OCI-LY1 (cell line): ENCODE measurements around the gene TBC1D7.

Experiments
- H2AFZ ChIP-seq: fragments of 200-600 bp; sonication (generic), shearing (Covaris generic); 2 replicates; pipeline ENCODE4 v1.6.0; 2014; ENCODE audit warnings: antibody characterized with exemption, mild to moderate bottlenecking, low read length
- H3F3A ChIP-seq: fragments of 200-600 bp; sonication (generic), shearing (Covaris generic); 2 replicates; pipeline ENCODE4 v1.6.0; 2014; ENCODE audit warnings: mild to moderate bottlenecking, antibody characterized with exemption, low read length, moderate library complexity; ENCODE audit not compliant: insufficient read depth
- H3K27ac ChIP-seq: fragments of 200-600 bp; sonication (generic); 2 replicates; pipeline ENCODE4 v1.5.1; 2014; ENCODE audit warnings: low read length, mixed run types, mild to moderate bottlenecking, low read depth; ENCODE audit not compliant: poor library complexity, severe bottlenecking
- H3K27me3 ChIP-seq: fragments of 200-600 bp; sonication (generic); 2 replicates; pipeline ENCODE4 v1.6.0; 2014; ENCODE audit warnings: antibody characterized with exemption, mild to moderate bottlenecking, low read length, moderate library complexity; ENCODE audit not compliant: insufficient read depth
- H3K36me3 ChIP-seq: fragments of 200-600 bp; sonication (generic); 2 replicates; pipeline ENCODE4 v1.6.1; 2014; ENCODE audit warnings: mild to moderate bottlenecking, antibody characterized with exemption, low read length, moderate library complexity, mixed read lengths; ENCODE audit not compliant: insufficient read depth
- H3K4me1 ChIP-seq: fragments of 200-600 bp; sonication (generic); 2 replicates; pipeline ENCODE4 v1.5.1; 2014; ENCODE audit warnings: mild to moderate bottlenecking, low read length, moderate library complexity; ENCODE audit not compliant: insufficient read depth, severe bottlenecking
- H3K4me2 ChIP-seq: fragments of 200-600 bp; sonication (generic), shearing (Covaris generic); 2 replicates; pipeline ENCODE4 v1.6.1; 2014; ENCODE audit warnings: low read length
- H3K4me3 ChIP-seq: fragments of 200-600 bp; sonication (generic); 2 replicates; pipeline ENCODE4 v1.5.1; 2014; ENCODE audit warnings: low read length, low read depth, mild to moderate bottlenecking, mixed read lengths; ENCODE audit not compliant: poor library complexity, severe bottlenecking
- H3K79me2 ChIP-seq: fragments of 200-600 bp; shearing (Covaris generic); 2 replicates; pipeline ENCODE4 v1.6.1; 2016; ENCODE audit warnings: mixed run types, low read length, mixed read lengths; ENCODE audit not compliant: insufficient read depth
- H3K9ac ChIP-seq: fragments of 200-600 bp; sonication (generic), shearing (Covaris generic); 2 replicates; pipeline ENCODE4 v1.6.1; 2014; ENCODE audit warnings: mild to moderate bottlenecking, low read length, mixed read lengths
- H3K9me2 ChIP-seq: fragments of 200-600 bp; sonication (generic), shearing (Covaris generic); 2 replicates; pipeline ENCODE4 v1.6.1; 2014; ENCODE audit warnings: low read depth, mild to moderate bottlenecking, low read length, mixed read lengths
- H3K9me3 ChIP-seq: fragments of 200-600 bp; shearing (Covaris generic); 2 replicates; pipeline ENCODE4 v1.6.1; 2014; ENCODE audit warnings: low read length, mixed read lengths
- H4K20me1 ChIP-seq: fragments of 200-600 bp; sonication (generic), shearing (Covaris generic); 2 replicates; pipeline ENCODE4 v1.6.0; 2016; ENCODE audit warnings: mild to moderate bottlenecking, low read length; ENCODE audit not compliant: insufficient read depth
- EZH2 ChIP-seq: fragments of 200-600 bp; sonication (generic), shearing (Covaris generic); IDR thresholded peaks from 2 replicates; pipeline ENCODE4 v1.8.0; 2017; ENCODE audit warnings: borderline replicate concordance, mixed run types, mild to moderate bottlenecking, antibody characterized with exemption, low read length, moderate library complexity, mixed read lengths
- TF ChIP-seq, protein P1 (sequence below): fragments of 200-600 bp; sonication (generic), shearing (Covaris generic); IDR thresholded peaks from 2 replicates; pipeline ENCODE4 v1.5.1; 2017; ENCODE audit warnings: mild to moderate bottlenecking, antibody characterized with exemption, low read length, moderate library complexity, mixed read lengths

Gene TBC1D7

DNA sequence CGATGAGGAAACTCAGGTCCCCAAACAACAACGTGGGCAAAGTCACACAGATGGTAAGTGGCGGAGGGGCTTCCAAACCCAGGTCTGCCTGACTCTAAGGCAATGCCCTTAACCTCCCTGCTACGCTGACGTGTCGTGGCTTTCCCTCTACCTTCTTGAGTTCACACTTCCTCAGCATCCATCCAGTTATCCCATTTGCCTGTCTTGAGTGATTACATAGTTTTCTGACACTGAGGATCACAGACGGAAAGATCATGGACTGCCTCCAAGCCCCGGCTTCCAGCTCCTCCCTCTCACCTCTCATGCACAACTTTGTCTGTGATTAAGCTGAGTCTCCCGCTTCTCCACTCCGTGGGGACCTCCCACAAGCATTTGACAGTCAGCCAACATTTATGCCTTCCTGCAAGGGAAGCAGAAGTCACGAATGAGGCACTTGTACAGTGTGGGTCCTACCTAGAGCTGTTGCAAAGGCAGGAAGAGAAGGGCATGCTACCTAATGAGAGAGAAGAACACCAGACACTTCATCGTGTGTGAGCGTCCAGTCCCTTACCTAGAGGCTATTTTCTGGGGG, 33.8 kb downstream of the TBC1D7 start:
- Histone ChIP-seq H3F3A (no peaks in the 10 kb centered on the region), H3K79me2 (no peaks in the 10 kb centered on the region), H3K4me1 (peaks cover 15% of the 10 kb centered on the region), H3K27me3 (no peaks in the 10 kb centered on the region), H2AFZ (no peak overlapping the region), H3K9me3 (no peaks in the 10 kb centered on the region), H3K27ac (no peak overlapping the region), H3K9ac (no peak overlapping the region), H4K20me1 (no peaks in the 10 kb centered on the region), H3K4me2 (no peak overlapping the region), H3K4me3 (no peak overlapping the region), H3K36me3 (peaks cover 10% of the 10 kb centered on the region), H3K9me2 (no peaks in the 10 kb centered on the region)
- no peak for TF ChIP-seq EZH2
- TF ChIP-seq, protein P1, sequence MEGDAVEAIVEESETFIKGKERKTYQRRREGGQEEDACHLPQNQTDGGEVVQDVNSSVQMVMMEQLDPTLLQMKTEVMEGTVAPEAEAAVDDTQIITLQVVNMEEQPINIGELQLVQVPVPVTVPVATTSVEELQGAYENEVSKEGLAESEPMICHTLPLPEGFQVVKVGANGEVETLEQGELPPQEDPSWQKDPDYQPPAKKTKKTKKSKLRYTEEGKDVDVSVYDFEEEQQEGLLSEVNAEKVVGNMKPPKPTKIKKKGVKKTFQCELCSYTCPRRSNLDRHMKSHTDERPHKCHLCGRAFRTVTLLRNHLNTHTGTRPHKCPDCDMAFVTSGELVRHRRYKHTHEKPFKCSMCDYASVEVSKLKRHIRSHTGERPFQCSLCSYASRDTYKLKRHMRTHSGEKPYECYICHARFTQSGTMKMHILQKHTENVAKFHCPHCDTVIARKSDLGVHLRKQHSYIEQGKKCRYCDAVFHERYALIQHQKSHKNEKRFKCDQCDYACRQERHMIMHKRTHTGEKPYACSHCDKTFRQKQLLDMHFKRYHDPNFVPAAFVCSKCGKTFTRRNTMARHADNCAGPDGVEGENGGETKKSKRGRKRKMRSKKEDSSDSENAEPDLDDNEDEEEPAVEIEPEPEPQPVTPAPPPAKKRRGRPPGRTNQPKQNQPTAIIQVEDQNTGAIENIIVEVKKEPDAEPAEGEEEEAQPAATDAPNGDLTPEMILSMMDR: no peak

DNA sequence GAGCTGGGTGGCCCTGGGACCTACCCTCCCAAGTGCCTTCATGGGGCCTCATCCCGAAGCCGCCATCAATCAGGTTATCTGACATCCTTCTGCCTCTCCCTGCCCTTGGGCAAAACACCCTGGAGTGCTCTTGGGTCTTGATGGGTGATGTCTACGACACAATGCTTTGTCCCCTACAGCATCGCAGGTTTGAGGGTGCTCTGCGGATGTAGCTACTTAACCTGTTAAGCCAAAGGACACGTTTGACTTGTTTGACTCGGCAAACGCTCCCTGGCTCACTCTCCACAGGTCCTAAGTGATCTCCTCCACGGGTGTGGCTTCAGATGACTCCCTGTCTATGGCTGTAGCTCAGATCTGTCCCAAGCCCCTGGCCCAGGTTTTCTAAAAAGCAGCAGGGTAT, 35.6 kb downstream of the TBC1D7 start:
- Histone ChIP-seq H2AFZ (no peak overlapping the region), H3F3A (no peaks in the 10 kb centered on the region), H4K20me1 (no peaks in the 10 kb centered on the region), H3K4me1 (peaks cover 15% of the 10 kb centered on the region), H3K27ac (no peak overlapping the region), H3K9ac (no peak overlapping the region), H3K4me2 (no peak overlapping the region), H3K4me3 (no peak overlapping the region), H3K27me3 (no peaks in the 10 kb centered on the region), H3K36me3 (peaks cover 14% of the 10 kb centered on the region), H3K9me3 (no peaks in the 10 kb centered on the region), H3K79me2 (no peaks in the 10 kb centered on the region), H3K9me2 (no peaks in the 10 kb centered on the region)
- no peak for TF ChIP-seq EZH2
- TF ChIP-seq, protein P1: no peak

GRCh38 chr6:13290335-13290734, 38.0 kb downstream of the TBC1D7 start:
- H3K9ac ChIP-seq: no peak overlapping the region
- H3K27ac ChIP-seq: no peak overlapping the region
- peaks cover 37% of the 10 kb centered on the region for H3K36me3 ChIP-seq

More at GRCh38 chr6:13290335-13290734, 38.0 kb downstream of the TBC1D7 start:
- H3F3A ChIP-seq: no peaks in the 10 kb centered on the region
- TF ChIP-seq, protein P1: no peak
- TF ChIP-seq EZH2: no peak
- no peak overlapping the region for H2AFZ ChIP-seq
- peaks cover 8% of the 10 kb centered on the region; the same call in 1 of the 2 replicates for H3K9me3 ChIP-seq
- no peak overlapping the region for H3K4me2 ChIP-seq
- no peaks in the 10 kb centered on the region for H3K9me2 ChIP-seq
- no peaks in the 10 kb centered on the region for H3K79me2 ChIP-seq
- no peaks in the 10 kb centered on the region for H4K20me1 ChIP-seq
- H3K4me3 ChIP-seq: no peak overlapping the region
- peaks cover 6% of the 10 kb centered on the region for H3K4me1 ChIP-seq
- H3K27me3 ChIP-seq: no peaks in the 10 kb centered on the region
